WTC11 (cell line): ENCODE measurements around the gene AGPS. TPM values are rescaled to one million over a fixed set of nuclear protein-coding genes. Genes with fewer than 3 reads are reported as not detected.
"Not testable (repeated sequence)": the region's sequence is repeated elsewhere in the genome, so short reads cannot be mapped to it uniquely, and the experiment has no call there.

Experiments used
- ATAC-seq: fragments of 200-7000 bp; cut with Tn5 transposase; 2 replicates; pipeline ENCODE4 v1.10.0; 2021; ENCODE audit warnings: mild to moderate bottlenecking, moderate library complexity
- CTCF ChIA-PET: fragments of 300-600 bp; sonication (Branson Sonifier 250); formaldehyde crosslinking; loops from one replicate; lab custom pipeline; 2021; ENCODE audit warnings: antibody characterized with exemption; lab: Charles Lee
- POLR2A ChIA-PET: fragments of 350-600 bp; sonication (Branson Sonifier 250); formaldehyde crosslinking; loops from one replicate; lab custom pipeline; 2021; ENCODE audit warnings: antibody characterized with exemption; lab: Charles Lee
- DNase-seq: peaks from one replicate; pipeline ENCODE4 v3.0.0; 2021; ENCODE audit warnings: low spot score
- H3K27ac Mint-ChIP-seq: 2 replicates; pipeline ENCODE4 v1.8.0; 2021; ENCODE audit warnings: mixed read lengths
- H3K27me3 Mint-ChIP-seq: 2 replicates; pipeline ENCODE4 v1.8.0; 2021; ENCODE audit warnings: low read depth, mild to moderate bottlenecking, moderate library complexity, mixed read lengths
- H3K36me3 Mint-ChIP-seq: 2 replicates; pipeline ENCODE4 v1.8.0; 2021; ENCODE audit warnings: mixed read lengths
- H3K4me1 Mint-ChIP-seq: 2 replicates; pipeline ENCODE4 v1.8.0; 2022; ENCODE audit warnings: mixed read lengths
- H3K4me3 Mint-ChIP-seq: 2 replicates; pipeline ENCODE4 v1.8.0; 2021; ENCODE audit warnings: mild to moderate bottlenecking, moderate library complexity, mixed read lengths
- H3K9me3 Mint-ChIP-seq: 2 replicates; pipeline ENCODE4 v1.8.0; 2021; ENCODE audit warnings: mixed read lengths
- ELF4 ChIP-seq: sonication (generic); formaldehyde crosslinking; IDR thresholded peaks from 2 replicates; pipeline ENCODE4 v1.8.1; 2022; ENCODE audit warnings: low read depth, mild to moderate bottlenecking, moderate library complexity, missing genetic modification reagents
- EMX1 ChIP-seq: fragments of 250-450 bp; sonication (Bioruptor Pico); IDR thresholded peaks from 2 replicates; pipeline ENCODE4 v1.8.0; 2021; ENCODE audit warnings: mild to moderate bottlenecking
- GABPB1 ChIP-seq: sonication (generic); formaldehyde crosslinking; IDR thresholded peaks from 2 replicates; pipeline ENCODE4 v1.8.1; 2023; ENCODE audit warnings: mild to moderate bottlenecking, missing genetic modification reagents
- NFE2L1 ChIP-seq: sonication (generic); formaldehyde crosslinking; IDR thresholded peaks from 2 replicates; pipeline ENCODE4 v1.8.1; 2023; ENCODE audit warnings: missing genetic modification reagents
- ZNF219 ChIP-seq: sonication (generic); formaldehyde crosslinking; IDR thresholded peaks from 2 replicates; pipeline ENCODE4 v1.8.0; 2023; ENCODE audit warnings: missing genetic modification reagents, mild to moderate bottlenecking, borderline replicate concordance
- ZNF317 ChIP-seq: sonication (generic); formaldehyde crosslinking; IDR thresholded peaks from 2 replicates; pipeline ENCODE4 v1.8.1; 2023; ENCODE audit warnings: low read depth, mild to moderate bottlenecking, moderate library complexity, missing genetic modification reagents, borderline replicate concordance
- total RNA-seq: library from RNA; stranded (reverse); gene quantifications from 3 replicates; pipeline ENCODE4 v1.2.3, GENCODE V29; 2021
- TF ChIP-seq, protein P1 (sequence below): sonication (generic); formaldehyde crosslinking; IDR thresholded peaks from 2 replicates; pipeline ENCODE4 v1.8.1; 2022; ENCODE audit warnings: missing genetic modification reagents, borderline replicate concordance
- TF ChIP-seq, protein P2 (sequence below): sonication (generic); formaldehyde crosslinking; IDR thresholded peaks from 2 replicates; pipeline ENCODE4 v1.8.1; 2022; ENCODE audit warnings: mild to moderate bottlenecking, missing genetic modification reagents, moderate library complexity, borderline replicate concordance
- TF ChIP-seq, protein P3 (sequence below): sonication (generic); formaldehyde crosslinking; IDR thresholded peaks from 2 replicates; pipeline ENCODE4 v1.8.1; 2022; ENCODE audit warnings: mild to moderate bottlenecking, moderate library complexity, missing genetic modification reagents
- TF ChIP-seq, protein P4 (sequence below): sonication (generic); formaldehyde crosslinking; IDR thresholded peaks from 2 replicates; pipeline ENCODE4 v1.8.0; 2022; ENCODE audit warnings: mild to moderate bottlenecking, missing genetic modification reagents
- TF ChIP-seq, protein P5 (sequence below): sonication (generic); formaldehyde crosslinking; conservative IDR thresholded peaks from 2 replicates; pipeline ENCODE4 v1.8.1; 2023; ENCODE audit warnings: mild to moderate bottlenecking, low read depth, missing genetic modification reagents, moderate library complexity
- TF ChIP-seq, protein P6 (sequence below): fragments of 250-450 bp; sonication (Bioruptor Pico); IDR thresholded peaks from 2 replicates; pipeline ENCODE4 v2.1.2; 2022; ENCODE audit warnings: mild to moderate bottlenecking, moderate library complexity
- TF ChIP-seq, protein P7 (sequence below): fragments of 250-450 bp; sonication (Bioruptor Pico); IDR thresholded peaks from 2 replicates; pipeline ENCODE4 v1.9.0; 2021; ENCODE audit warnings: moderate library complexity, mild to moderate bottlenecking, inconsistent platforms, borderline replicate concordance
- TF ChIP-seq, protein P8 (sequence below): fragments of 250-450 bp; sonication (Bioruptor Pico); IDR thresholded peaks from 2 replicates; pipeline ENCODE4 v1.8.0; 2021; ENCODE audit warnings: mild to moderate bottlenecking

AGPS gene
- total RNA-seq, 1 experiment from 2014 or later: 60.8 TPM

DNA sequence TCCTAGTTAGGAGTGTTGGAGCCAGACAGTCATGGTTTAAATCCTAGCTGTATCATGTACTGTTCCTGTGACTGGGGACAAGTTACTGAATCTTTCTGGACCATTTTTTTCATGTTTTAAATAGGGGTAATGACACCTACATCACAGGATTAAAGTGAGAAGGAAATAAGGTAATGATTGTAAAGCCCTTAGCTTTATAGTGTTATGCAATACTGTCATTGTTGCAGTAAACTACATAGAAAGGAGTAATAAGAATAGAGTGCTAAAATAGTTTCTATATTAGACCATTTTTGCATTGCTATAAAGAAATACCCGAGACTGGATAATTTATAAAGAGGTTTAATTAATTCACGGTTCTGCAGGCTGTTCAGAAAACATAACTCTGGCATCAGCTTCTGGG is 14.5 kb downstream of the AGPS start (continued):
- TF ChIP-seq, protein P1, sequence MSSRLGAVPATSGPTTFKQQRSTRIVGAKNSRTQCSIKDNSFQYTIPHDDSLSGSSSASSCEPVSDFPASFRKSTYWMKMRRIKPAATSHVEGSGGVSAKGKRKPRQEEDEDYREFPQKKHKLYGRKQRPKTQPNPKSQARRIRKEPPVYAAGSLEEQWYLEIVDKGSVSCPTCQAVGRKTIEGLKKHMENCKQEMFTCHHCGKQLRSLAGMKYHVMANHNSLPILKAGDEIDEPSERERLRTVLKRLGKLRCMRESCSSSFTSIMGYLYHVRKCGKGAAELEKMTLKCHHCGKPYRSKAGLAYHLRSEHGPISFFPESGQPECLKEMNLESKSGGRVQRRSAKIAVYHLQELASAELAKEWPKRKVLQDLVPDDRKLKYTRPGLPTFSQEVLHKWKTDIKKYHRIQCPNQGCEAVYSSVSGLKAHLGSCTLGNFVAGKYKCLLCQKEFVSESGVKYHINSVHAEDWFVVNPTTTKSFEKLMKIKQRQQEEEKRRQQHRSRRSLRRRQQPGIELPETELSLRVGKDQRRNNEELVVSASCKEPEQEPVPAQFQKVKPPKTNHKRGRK (CRISPR knock-in tag): no peak
- TF ChIP-seq, protein P2, sequence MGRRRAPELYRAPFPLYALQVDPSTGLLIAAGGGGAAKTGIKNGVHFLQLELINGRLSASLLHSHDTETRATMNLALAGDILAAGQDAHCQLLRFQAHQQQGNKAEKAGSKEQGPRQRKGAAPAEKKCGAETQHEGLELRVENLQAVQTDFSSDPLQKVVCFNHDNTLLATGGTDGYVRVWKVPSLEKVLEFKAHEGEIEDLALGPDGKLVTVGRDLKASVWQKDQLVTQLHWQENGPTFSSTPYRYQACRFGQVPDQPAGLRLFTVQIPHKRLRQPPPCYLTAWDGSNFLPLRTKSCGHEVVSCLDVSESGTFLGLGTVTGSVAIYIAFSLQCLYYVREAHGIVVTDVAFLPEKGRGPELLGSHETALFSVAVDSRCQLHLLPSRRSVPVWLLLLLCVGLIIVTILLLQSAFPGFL (CRISPR knock-in tag): no peak
- TF ChIP-seq, protein P3, sequence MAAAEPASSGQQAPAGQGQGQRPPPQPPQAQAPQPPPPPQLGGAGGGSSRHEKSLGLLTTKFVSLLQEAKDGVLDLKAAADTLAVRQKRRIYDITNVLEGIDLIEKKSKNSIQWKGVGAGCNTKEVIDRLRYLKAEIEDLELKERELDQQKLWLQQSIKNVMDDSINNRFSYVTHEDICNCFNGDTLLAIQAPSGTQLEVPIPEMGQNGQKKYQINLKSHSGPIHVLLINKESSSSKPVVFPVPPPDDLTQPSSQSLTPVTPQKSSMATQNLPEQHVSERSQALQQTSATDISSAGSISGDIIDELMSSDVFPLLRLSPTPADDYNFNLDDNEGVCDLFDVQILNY (CRISPR knock-in tag): no peak
- TF ChIP-seq ELF4 (CRISPR knock-in tag) (no peak), GABPB1 (CRISPR knock-in tag) (no peak), ZNF219 (CRISPR knock-in tag) (no peak), NFE2L1 (no peak)
- TF ChIP-seq, protein P4, sequence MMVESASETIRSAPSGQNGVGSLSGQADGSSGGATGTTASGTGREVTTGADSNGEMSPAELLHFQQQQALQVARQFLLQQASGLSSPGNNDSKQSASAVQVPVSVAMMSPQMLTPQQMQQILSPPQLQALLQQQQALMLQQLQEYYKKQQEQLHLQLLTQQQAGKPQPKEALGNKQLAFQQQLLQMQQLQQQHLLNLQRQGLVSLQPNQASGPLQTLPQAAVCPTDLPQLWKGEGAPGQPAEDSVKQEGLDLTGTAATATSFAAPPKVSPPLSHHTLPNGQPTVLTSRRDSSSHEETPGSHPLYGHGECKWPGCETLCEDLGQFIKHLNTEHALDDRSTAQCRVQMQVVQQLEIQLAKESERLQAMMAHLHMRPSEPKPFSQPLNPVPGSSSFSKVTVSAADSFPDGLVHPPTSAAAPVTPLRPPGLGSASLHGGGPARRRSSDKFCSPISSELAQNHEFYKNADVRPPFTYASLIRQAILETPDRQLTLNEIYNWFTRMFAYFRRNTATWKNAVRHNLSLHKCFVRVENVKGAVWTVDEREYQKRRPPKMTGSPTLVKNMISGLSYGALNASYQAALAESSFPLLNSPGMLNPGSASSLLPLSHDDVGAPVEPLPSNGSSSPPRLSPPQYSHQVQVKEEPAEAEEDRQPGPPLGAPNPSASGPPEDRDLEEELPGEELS (CRISPR knock-in tag): no peak
- TF ChIP-seq, protein P5, sequence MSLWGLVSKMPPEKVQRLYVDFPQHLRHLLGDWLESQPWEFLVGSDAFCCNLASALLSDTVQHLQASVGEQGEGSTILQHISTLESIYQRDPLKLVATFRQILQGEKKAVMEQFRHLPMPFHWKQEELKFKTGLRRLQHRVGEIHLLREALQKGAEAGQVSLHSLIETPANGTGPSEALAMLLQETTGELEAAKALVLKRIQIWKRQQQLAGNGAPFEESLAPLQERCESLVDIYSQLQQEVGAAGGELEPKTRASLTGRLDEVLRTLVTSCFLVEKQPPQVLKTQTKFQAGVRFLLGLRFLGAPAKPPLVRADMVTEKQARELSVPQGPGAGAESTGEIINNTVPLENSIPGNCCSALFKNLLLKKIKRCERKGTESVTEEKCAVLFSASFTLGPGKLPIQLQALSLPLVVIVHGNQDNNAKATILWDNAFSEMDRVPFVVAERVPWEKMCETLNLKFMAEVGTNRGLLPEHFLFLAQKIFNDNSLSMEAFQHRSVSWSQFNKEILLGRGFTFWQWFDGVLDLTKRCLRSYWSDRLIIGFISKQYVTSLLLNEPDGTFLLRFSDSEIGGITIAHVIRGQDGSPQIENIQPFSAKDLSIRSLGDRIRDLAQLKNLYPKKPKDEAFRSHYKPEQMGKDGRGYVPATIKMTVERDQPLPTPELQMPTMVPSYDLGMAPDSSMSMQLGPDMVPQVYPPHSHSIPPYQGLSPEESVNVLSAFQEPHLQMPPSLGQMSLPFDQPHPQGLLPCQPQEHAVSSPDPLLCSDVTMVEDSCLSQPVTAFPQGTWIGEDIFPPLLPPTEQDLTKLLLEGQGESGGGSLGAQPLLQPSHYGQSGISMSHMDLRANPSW (CRISPR knock-in tag): no peak
- TF ChIP-seq, protein P6, sequence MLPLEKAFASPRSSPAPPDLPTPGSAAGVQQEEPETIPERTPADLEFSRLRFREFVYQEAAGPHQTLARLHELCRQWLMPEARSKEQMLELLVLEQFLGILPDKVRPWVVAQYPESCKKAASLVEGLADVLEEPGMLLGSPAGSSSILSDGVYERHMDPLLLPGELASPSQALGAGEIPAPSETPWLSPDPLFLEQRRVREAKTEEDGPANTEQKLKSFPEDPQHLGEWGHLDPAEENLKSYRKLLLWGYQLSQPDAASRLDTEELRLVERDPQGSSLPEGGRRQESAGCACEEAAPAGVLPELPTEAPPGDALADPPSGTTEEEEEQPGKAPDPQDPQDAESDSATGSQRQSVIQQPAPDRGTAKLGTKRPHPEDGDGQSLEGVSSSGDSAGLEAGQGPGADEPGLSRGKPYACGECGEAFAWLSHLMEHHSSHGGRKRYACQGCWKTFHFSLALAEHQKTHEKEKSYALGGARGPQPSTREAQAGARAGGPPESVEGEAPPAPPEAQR (CRISPR knock-in tag): no peak

DNA sequence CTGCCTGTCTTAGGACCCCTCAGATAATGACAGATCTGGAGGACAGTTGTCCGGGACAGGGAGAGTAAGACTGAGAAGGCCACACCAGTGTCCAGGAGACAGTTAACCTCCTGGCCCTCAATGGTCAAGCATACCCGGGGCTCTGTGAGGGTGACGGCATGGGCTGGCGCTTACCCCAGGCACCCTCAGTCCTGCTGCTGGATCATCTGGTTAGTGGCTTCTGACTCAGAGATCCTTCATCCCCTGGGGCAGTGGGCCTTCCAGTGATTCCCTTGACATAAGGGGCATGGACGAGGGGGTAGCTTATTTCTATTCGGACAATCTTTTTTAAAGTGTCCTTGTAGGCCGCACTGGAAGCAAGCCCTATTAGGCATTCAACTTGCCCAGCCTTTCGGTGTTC is 18.1 kb downstream of the AGPS start:
- Mint-ChIP-seq H3K9me3 (peaks cover 10% of the 10 kb centered on the region), H3K36me3 (peaks cover 10% of the 10 kb centered on the region)
- POLR2A ChIA-PET, ATAC-seq, DNase-seq, H3K27me3 Mint-ChIP-seq, H3K27ac Mint-ChIP-seq, H3K4me3 Mint-ChIP-seq, CTCF ChIA-PET, H3K4me1 Mint-ChIP-seq: not testable (repeated sequence)

DNA sequence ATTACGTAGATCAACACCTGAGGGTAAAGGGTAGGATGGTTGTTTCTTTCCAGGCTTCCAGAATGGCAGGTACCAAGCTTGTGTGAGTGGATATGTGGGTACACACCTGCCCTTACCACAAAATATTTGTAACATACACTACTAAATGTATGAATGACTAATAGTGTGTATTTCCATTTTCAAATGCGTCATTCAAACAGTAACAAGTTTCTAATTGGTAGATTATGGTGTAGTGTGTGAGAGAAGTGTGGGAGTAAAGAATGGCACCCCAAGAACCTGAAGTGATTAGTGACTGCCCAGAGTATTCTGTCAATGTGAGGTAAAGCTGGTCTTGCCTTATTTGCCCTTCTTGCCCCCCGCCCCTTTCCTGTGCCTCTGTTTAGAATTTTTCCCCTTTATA is 21.1 kb downstream of the AGPS start:
- CTCF ChIA-PET: interaction anchor here (1.2 to 1.3 kb wide), 2 partner anchors 76 to 78 kb away, joined by 3 read pairs; no protein-coding TSS in a partner anchor
- Mint-ChIP-seq H3K4me1 (no peaks in the 10 kb centered on the region), H3K27me3 (no peaks in the 10 kb centered on the region), H3K36me3 (peaks cover 7% of the 10 kb centered on the region), H3K4me3 (no peak overlapping the region), H3K9me3 (peaks cover 6% of the 10 kb centered on the region), H3K27ac (no peak overlapping the region)
- POLR2A ChIA-PET: no interaction called here
- TF ChIP-seq, protein P3 (CRISPR knock-in tag): no peak
- TF ChIP-seq ZNF317 (CRISPR knock-in tag): no peak
- no peak for TF ChIP-seq EMX1 (CRISPR knock-in tag)
- TF ChIP-seq, protein P6 (CRISPR knock-in tag): no peak
- TF ChIP-seq, protein P7, sequence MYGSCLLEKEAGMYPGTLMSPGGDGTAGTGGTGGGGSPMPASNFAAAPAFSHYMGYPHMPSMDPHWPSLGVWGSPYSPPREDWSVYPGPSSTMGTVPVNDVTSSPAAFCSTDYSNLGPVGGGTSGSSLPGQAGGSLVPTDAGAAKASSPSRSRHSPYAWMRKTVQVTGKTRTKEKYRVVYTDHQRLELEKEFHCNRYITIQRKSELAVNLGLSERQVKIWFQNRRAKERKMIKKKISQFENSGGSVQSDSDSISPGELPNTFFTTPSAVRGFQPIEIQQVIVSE (CRISPR knock-in tag): no peak
- TF ChIP-seq, protein P8, sequence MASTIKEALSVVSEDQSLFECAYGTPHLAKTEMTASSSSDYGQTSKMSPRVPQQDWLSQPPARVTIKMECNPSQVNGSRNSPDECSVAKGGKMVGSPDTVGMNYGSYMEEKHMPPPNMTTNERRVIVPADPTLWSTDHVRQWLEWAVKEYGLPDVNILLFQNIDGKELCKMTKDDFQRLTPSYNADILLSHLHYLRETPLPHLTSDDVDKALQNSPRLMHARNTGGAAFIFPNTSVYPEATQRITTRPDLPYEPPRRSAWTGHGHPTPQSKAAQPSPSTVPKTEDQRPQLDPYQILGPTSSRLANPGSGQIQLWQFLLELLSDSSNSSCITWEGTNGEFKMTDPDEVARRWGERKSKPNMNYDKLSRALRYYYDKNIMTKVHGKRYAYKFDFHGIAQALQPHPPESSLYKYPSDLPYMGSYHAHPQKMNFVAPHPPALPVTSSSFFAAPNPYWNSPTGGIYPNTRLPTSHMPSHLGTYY: no peak
- ATAC-seq (no peak), DNase-seq (no peak)
